C4-2B (cell line): ENCODE results near the gene PRPSAP2.
"Not testable (repeated sequence)": the region's sequence is repeated elsewhere in the genome, so short reads cannot be mapped to it uniquely, and the experiment has no call there.

Source experiments
- H3K27ac ChIP-seq: fragments of 450-650 bp; 2 replicates; pipeline ENCODE4 v1.5.1; 2017
- ZFX ChIP-seq: fragments of 450-650 bp; IDR thresholded peaks from 2 replicates; pipeline ENCODE4 v1.6.1; 2017
- TF ChIP-seq, protein P1 (sequence below): fragments of 450-650 bp; conservative IDR thresholded peaks from 2 replicates; pipeline ENCODE4 v1.5.1; 2017; ENCODE audit warnings: mild to moderate bottlenecking

PRPSAP2 gene

DNA sequence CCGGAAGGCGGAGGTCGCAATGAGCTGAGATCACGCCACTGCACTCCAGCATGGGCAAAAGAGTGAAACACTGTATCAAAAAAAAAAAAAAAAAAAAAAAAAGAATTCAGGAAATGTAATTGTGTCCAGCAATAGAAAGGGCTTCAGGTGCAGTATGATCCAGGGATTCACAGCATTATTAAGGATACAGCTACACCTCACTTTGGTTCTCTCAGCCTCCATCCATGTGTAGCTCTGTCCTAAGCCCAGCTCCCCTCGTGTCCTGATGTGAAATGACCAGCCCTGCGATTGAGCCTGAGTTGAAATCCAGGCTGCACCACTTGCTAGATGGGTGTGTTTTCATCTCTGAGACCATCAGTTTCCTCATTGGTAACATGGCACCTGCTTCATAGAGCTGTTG is 97.1 kb downstream of the PRPSAP2 start:
- no peak overlapping the region for H3K27ac ChIP-seq
- TF ChIP-seq, protein P1, sequence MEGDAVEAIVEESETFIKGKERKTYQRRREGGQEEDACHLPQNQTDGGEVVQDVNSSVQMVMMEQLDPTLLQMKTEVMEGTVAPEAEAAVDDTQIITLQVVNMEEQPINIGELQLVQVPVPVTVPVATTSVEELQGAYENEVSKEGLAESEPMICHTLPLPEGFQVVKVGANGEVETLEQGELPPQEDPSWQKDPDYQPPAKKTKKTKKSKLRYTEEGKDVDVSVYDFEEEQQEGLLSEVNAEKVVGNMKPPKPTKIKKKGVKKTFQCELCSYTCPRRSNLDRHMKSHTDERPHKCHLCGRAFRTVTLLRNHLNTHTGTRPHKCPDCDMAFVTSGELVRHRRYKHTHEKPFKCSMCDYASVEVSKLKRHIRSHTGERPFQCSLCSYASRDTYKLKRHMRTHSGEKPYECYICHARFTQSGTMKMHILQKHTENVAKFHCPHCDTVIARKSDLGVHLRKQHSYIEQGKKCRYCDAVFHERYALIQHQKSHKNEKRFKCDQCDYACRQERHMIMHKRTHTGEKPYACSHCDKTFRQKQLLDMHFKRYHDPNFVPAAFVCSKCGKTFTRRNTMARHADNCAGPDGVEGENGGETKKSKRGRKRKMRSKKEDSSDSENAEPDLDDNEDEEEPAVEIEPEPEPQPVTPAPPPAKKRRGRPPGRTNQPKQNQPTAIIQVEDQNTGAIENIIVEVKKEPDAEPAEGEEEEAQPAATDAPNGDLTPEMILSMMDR: no peak
- TF ChIP-seq ZFX: no peak

DNA sequence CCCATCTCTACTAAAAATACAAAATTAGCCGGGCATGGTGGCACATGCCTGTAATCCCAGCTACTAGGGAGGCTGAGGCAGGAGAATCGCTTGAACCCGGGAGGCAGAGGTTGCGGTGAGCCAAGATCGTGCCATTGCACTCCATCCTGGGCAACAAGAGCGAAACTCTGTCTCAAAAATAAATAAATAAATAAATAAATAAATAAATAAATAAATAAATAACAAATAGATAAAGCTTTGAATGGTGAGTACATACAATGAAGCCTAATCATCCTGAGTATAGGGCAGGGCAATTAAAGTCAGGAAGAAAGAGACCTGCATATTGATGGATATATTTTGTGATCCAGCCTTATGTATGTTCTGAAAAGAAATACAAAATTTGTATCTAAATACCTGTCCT is 98.1 kb downstream of the PRPSAP2 start:
- not testable (repeated sequence) for H3K27ac ChIP-seq

DNA sequence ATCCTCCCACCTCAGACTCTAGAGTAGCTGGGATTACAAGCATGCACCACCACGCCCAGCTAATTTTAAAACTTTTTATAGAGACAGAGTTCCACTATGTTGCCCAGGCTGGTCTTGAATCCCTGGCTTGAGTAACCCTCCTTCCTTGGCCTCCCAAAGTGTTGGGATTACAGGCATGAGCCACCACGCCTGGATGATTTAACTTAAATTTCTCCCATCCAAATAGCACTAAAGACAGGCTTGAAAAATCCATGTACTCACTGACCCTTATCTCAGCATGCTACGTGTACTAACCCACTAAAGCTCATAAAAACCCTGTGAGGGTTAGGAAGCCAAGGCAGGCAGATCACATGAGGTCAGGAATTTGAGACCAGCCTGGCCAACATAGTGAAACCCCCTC is 98.7 kb downstream of the PRPSAP2 start:
- TF ChIP-seq, protein P1: no peak
- TF ChIP-seq ZFX: no peak
- H3K27ac ChIP-seq: no peak overlapping the region

DNA sequence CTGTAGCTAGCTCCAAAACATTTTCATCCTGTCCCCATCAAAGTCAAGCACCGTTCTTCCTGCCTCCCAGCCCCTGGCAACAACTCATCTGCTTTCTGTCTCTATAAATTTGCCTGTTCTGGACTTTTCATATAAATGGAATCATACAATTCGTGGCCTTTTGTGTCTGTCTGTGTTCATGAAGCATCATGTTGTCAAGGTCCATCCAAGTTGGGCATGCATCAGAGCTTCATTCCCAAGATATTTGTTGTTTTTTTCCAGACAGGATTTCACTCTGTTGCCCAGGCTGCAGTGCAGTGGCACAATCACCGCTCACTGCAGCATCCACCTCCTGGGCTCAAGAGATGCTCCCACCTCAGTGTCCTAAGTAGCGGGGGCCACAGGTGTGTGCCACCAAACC is 99.9 kb downstream of the PRPSAP2 start:
- TF ChIP-seq, protein P1: no peak
- no peak for TF ChIP-seq ZFX
- H3K27ac ChIP-seq: no peak overlapping the region

DNA sequence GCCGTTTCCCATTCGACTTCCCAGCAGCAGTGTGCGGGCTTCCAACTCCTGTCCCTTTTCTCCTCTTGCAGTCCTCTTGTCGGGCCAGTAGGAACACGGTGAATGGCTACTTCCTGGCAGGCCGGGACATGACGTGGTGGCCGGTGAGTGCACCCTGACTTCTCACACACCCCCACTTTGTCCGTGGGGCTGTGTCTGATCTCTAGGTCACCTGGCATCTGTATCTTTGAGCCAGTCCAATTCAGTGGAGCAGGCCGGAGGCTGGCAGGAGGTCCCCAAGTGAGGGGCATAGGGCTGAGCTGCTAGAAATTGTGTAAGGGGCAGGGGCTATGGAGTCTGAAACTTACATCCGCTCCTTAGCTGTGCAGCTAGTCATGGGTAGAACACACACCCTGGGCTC is 100.7 kb downstream of the PRPSAP2 start:
- TF ChIP-seq ZFX: no peak
- TF ChIP-seq, protein P1: no peak

DNA sequence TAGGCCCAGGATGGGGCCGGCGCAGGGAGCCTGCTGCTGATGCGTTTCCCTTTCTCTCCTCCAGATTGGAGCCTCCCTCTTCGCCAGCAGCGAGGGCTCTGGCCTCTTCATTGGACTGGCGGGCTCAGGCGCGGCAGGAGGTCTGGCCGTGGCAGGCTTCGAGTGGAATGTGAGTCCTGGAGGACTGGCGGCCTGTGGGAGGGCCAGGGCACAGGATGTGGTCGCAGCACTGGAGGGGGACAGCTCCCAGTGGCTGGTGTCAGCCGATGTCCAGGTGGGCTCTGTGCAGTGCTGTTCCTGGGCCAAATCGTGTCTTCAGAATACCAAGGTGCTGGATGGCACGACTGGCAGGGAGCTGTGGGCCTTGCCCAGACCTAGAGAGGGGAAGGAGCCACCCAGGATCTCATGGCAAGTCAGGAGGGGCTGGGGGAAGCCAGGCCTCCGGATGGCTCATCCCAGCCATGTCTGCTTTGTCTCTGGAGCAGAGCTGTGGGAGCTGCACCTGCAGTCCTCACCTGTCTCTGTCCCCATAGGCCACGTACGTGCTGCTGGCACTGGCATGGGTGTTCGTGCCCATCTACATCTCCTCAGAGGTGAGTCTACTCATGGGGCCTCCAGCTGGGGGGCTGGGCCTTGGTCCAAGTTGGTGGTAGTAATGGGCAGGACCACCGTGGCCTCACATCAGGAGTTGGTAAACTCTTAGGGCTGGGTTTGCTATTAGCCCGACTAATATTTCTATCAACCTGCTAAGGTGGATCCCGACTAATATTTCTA is 101.3 kb downstream of the PRPSAP2 start:
- TF ChIP-seq, protein P1: no peak
- TF ChIP-seq ZFX: no peak
- H3K27ac ChIP-seq: no peak overlapping the region

More for the DNA sequence above, 100.7 kb downstream of the PRPSAP2 start:
- no peak overlapping the region for H3K27ac ChIP-seq

DNA sequence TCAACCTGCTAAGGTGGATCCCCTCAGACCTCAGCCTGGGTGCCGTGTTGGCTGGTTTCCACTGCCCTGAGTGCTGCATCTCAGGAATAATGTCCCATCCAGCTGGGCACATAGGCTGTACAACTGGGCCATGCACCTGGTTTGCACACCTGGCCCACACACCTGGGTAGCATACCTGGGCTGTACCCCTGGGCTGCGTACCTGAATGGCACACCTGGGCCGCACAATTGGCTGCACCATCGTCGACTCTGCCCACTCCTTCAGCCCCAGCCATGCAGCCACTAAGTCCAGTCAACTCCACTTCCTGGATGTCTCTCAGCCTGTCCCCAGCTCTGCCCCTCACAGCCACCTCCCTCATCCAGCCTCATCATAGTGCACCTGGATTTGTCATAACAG is 101.9 kb downstream of the PRPSAP2 start:
- no peak for TF ChIP-seq ZFX
- TF ChIP-seq, protein P1: no peak
- no peak overlapping the region for H3K27ac ChIP-seq

DNA sequence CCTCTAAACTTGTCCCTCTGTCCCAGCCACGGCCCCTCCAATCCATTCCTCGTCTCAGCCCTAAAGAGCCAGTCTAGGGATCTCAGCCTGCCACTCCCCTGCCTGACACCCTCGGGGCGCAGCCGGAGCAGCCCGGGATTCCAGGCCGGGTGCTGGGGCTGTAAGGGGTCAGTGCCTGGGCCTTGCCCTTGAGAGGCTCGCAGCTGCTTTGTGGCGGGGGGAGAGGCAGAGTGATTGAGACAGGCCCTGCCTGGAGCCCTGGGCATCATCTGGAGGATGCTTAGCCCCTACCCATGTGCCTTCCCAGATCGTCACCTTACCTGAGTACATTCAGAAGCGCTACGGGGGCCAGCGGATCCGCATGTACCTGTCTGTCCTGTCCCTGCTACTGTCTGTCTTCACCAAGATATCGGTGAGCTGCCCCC is 102.3 kb downstream of the PRPSAP2 start:
- no peak overlapping the region for H3K27ac ChIP-seq
- no peak for TF ChIP-seq ZFX
- TF ChIP-seq, protein P1: no peak
